B cell (primary cell): ENCODE results near the gene CHN1. TPM values are rescaled to one million over a fixed set of nuclear protein-coding genes. Genes with fewer than 3 reads are reported as not detected.

Experiments
- ATAC-seq: fragments of 200-7000 bp; cut with Tn5 transposase; one replicate; pipeline ENCODE4 v1.10.0; 2021; ENCODE audit warnings: low read depth, mild to moderate bottlenecking, moderate number of reproducible peaks, moderate library complexity
- CTCF ChIA-PET: fragments of 350-600 bp; sonication (Branson Sonifier 250); formaldehyde crosslinking; loops from one replicate; lab custom pipeline; 2021; ENCODE audit warnings: antibody characterized with exemption, inconsistent platforms; lab: Charles Lee
- POLR2A ChIA-PET: fragments of 350-600 bp; sonication (Branson Sonifier 250); formaldehyde crosslinking; loops from one replicate; lab custom pipeline; 2021; ENCODE audit warnings: antibody characterized with exemption; lab: Charles Lee
- DNase-seq: peaks from one replicate; pipeline ENCODE4 v3.0.0; 2013
- H2AFZ ChIP-seq: 2 replicates; pipeline ENCODE4 v1.6.1; 2012; ENCODE audit warnings: mild to moderate bottlenecking, low read depth, low read length; ENCODE audit not compliant: insufficient read depth, poor library complexity, severe bottlenecking
- H3K27ac ChIP-seq, 2 donors: 1 replicate in 1 of 2; 2 replicates in 1 of 2; pipeline ENCODE4 v1.5.1; 2012 to 2013; ENCODE audit warnings: low read length in 2 of 2, mild to moderate bottlenecking in 2 of 2, moderate library complexity in 1 of 2
- H3K27me3 ChIP-seq, 4 experiments: fragments of 200-600 bp in 1 of 4; sonication (generic) in 1 of 4; replicated peaks in 1 of 4; 1 replicate in 2 of 4; 2 replicates in 2 of 4; pipeline versions ENCODE4 v1.6.1 to v1.7.0; 2013 to 2016; ENCODE audit warnings: low read length in 3 of 4, mild to moderate bottlenecking in 2 of 4, mixed read lengths in 1 of 4, moderate library complexity in 1 of 4; ENCODE audit not compliant: insufficient read depth in 4 of 4, control insufficient read depth in 3 of 4; ENCODE audit errors: control extremely low read depth in 1 of 4
- H3K36me3 ChIP-seq, 2 experiments: replicated peaks in 1 of 2; 1 replicate in 1 of 2; 2 replicates in 1 of 2; pipeline versions ENCODE4 v1.6.1 to v1.7.1; 2013; ENCODE audit warnings: low read length in 1 of 2; ENCODE audit not compliant: insufficient read depth in 2 of 2, control insufficient read depth in 1 of 2; ENCODE audit errors: control extremely low read depth in 1 of 2, extremely low read depth in 1 of 2
- H3K4me1 ChIP-seq, 2 donors: fragments of 200-600 bp in 1 of 2; sonication (generic) in 1 of 2; 1 replicate in 1 of 2; 2 replicates in 1 of 2; pipeline versions ENCODE4 v1.5.1 to v1.6.1; 2013 to 2017; ENCODE audit warnings: low read length in 2 of 2; ENCODE audit not compliant: control insufficient read depth in 2 of 2, insufficient read depth in 2 of 2
- H3K4me2 ChIP-seq: replicated peaks from 2 replicates; pipeline ENCODE3; 2012; ENCODE audit warnings: mild to moderate bottlenecking, low read depth, low read length; ENCODE audit not compliant: poor library complexity, severe bottlenecking
- H3K4me3 ChIP-seq, 5 experiments: fragments of 200-600 bp in 1 of 5; sonication (generic) in 1 of 5; 1 replicate in 3 of 5; 2 replicates in 2 of 5; pipeline versions ENCODE4 v1.5.1 to v1.7.0; 2011 to 2016; ENCODE audit warnings: low read length in 4 of 5, mild to moderate bottlenecking in 4 of 5, low read depth in 2 of 5, control low read depth in 1 of 5, moderate library complexity in 1 of 5; ENCODE audit not compliant: insufficient read depth in 1 of 5; ENCODE audit errors: control extremely low read depth in 1 of 5, extremely low read depth in 1 of 5
- H3K79me2 ChIP-seq: fragments of 200-600 bp; sonication (generic); one replicate; pipeline ENCODE4 v1.6.0; 2016; ENCODE audit warnings: low read length; ENCODE audit not compliant: control insufficient read depth, insufficient read depth
- H3K9ac ChIP-seq: fragments of 200-600 bp; sonication (generic); 2 replicates; pipeline ENCODE4 v1.6.1; 2017; ENCODE audit warnings: mild to moderate bottlenecking, low read length, moderate library complexity
- H3K9me3 ChIP-seq, 3 donors: one replicate each; pipeline versions ENCODE4 v1.6.1 to v1.7.1; 2013; ENCODE audit warnings: low read length in 2 of 3; ENCODE audit not compliant: control insufficient read depth in 2 of 3, insufficient read depth in 1 of 3; ENCODE audit errors: control extremely low read depth in 1 of 3
- H4K20me1 ChIP-seq: 2 replicates; pipeline ENCODE4 v1.6.0; 2012; ENCODE audit warnings: mild to moderate bottlenecking, low read length; ENCODE audit not compliant: insufficient read depth, control insufficient read depth, poor library complexity, severe bottlenecking
- H3K27ac Mint-ChIP-seq: one replicate; pipeline ENCODE4 v1.8.0; 2021; ENCODE audit warnings: mixed read lengths
- H3K27me3 Mint-ChIP-seq: one replicate; pipeline ENCODE4 v1.8.0; 2021; ENCODE audit warnings: mixed read lengths
- H3K4me1 Mint-ChIP-seq: one replicate; pipeline ENCODE4 v1.8.0; 2021; ENCODE audit warnings: mixed read lengths
- H3K4me3 Mint-ChIP-seq: one replicate; pipeline ENCODE4 v1.8.0; 2021; ENCODE audit warnings: mixed read lengths
- H3K9me3 Mint-ChIP-seq: one replicate; pipeline ENCODE4 v1.8.0; 2022; ENCODE audit warnings: mixed read lengths; ENCODE audit not compliant: insufficient read depth
- EZH2 ChIP-seq: IDR thresholded peaks from 2 replicates; pipeline ENCODE4 v1.6.1; 2012; ENCODE audit warnings: borderline replicate concordance, low read depth, mild to moderate bottlenecking, moderate library complexity, low read length; ENCODE audit not compliant: insufficient read depth, poor library complexity, severe bottlenecking
- WGBS: methylation state at CpG from one replicate; pipeline ENCODE4 v1.1.5; 2013; ENCODE audit warnings: missing lambda C conversion rate; ENCODE audit not compliant: insufficient coverage; 5-methylcytosine and 5-hydroxymethylcytosine counted together
- intact Hi-C: fragments of 100-400 bp; cut with micrococcal nuclease; formaldehyde crosslinking; loops from one replicate; pipeline ENCODE4 v1.10.0; 2022
- polyA plus RNA-seq: library from polyadenylated mRNA; depleted of rRNA; stranded (reverse); fragments of >200 nt; gene quantifications from 2 replicates; pipeline ENCODE4 v1.2.3, GENCODE V29; 2012
- total RNA-seq, 2 donors: library from RNA; stranded (reverse); fragments of 120-200 nt in 1 of 2; gene quantifications; 1 replicate in 1 of 2; 2 replicates in 1 of 2; pipeline versions ENCODE4 v1.2.3 to v1.2.4, GENCODE V29; 2013 to 2022
- TF ChIP-seq, protein P1 (sequence below): fragments of 200-600 bp; IDR thresholded peaks from one replicate; pipeline ENCODE4 v1.8.0; 2022; ENCODE audit warnings: antibody characterized with exemption, mild to moderate bottlenecking

The CHN1 gene
- total and polyA plus RNA-seq, 2 donors (not counting 1 experiment from before 2014, with no cell fraction given): 0.79 to 1.4 TPM

DNA sequence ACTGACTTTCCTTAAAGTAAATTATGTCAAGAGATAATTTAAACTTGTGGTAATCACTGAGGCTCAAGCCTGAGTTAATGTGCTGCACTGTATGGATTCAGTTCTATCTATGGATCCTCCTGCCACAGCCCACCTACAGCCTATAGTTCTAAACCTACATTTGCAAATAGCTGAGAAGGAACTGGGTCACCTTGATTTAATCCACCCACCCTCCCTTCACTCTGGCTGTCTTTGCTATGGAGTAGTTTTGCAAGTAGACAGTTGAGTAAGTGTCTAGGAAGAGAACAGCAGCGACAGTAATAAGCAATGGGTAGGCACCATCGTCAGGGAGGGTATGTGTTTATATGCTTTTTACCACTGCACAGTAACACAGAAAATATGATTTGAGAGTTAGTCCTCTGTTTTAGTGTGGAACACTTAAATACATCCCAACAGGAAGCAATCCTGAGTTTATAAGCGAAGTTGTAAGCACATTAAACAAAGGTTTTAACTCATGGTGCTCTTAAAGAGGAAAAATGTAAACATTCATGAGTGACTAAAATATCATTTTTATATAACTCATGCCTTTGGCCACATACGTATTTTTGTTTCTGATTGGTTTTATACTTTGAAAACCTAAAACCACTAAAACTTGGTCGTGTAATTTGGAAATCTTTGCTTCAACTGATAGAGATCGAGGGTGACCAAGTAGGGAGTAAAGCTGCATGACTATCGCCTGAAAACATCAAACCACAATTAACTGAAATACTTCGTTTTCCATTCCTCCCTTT lies 204.6 kb downstream of the CHN1 start:
- intact Hi-C loops: no loop called here
- Mint-ChIP-seq H3K27ac (no peak overlapping the region), H3K9me3 (no peaks in the 10 kb centered on the region), H3K4me1 (no peaks in the 10 kb centered on the region), H3K4me3 (no peak overlapping the region), H3K27me3 (peaks cover 6% of the 10 kb centered on the region)
- Histone ChIP-seq H4K20me1 (no peaks in the 10 kb centered on the region), H3K9ac (no peak overlapping the region), H3K27me3 (no peaks in the 10 kb centered on the region), H3K4me2 (no peak overlapping the region), H3K79me2 (no peaks in the 10 kb centered on the region), H3K4me3 (no peak overlapping the region), H3K27ac (no peak overlapping the region), H3K9me3 (no peaks in the 10 kb centered on the region), H2AFZ (no peak overlapping the region), H3K4me1 (no peaks in the 10 kb centered on the region), H3K36me3 (no peaks in the 10 kb centered on the region)
- ChIA-PET CTCF (no interaction called here), POLR2A (no interaction called here)
- TF ChIP-seq, protein P1, sequence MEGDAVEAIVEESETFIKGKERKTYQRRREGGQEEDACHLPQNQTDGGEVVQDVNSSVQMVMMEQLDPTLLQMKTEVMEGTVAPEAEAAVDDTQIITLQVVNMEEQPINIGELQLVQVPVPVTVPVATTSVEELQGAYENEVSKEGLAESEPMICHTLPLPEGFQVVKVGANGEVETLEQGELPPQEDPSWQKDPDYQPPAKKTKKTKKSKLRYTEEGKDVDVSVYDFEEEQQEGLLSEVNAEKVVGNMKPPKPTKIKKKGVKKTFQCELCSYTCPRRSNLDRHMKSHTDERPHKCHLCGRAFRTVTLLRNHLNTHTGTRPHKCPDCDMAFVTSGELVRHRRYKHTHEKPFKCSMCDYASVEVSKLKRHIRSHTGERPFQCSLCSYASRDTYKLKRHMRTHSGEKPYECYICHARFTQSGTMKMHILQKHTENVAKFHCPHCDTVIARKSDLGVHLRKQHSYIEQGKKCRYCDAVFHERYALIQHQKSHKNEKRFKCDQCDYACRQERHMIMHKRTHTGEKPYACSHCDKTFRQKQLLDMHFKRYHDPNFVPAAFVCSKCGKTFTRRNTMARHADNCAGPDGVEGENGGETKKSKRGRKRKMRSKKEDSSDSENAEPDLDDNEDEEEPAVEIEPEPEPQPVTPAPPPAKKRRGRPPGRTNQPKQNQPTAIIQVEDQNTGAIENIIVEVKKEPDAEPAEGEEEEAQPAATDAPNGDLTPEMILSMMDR: no peak
- no peak for ATAC-seq
- DNase-seq: no peak
- WGBS: 60% methylated on average over 1 of the region's 8 CpGs

DNA sequence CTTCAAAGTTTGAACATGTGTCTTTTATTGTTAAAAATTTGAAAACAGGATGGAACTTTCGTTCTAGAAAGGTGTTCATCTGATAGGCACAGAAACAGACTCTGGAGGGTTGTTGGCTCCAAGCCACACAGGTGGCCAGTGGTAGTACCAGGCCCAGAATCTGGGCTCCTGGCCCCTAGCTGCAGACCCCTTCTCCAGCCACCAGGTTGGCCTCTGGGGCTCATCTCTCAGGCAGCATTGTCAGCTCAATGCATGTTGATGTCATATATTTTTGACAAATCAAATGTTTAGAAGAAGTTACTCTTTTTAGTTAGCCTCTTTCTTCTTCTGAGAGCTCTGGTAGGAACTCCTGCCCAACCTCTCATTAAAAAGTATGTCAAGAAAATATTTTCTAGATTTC lies 206.4 kb downstream of the CHN1 start:
- no peak for DNase-seq
- Histone ChIP-seq H3K4me3 (no peak overlapping the region), H3K4me2 (no peak overlapping the region), H3K27me3 (no peaks in the 10 kb centered on the region), H3K4me1 (no peaks in the 10 kb centered on the region), H4K20me1 (no peaks in the 10 kb centered on the region), H3K9me3 (no peaks in the 10 kb centered on the region), H2AFZ (no peak overlapping the region), H3K9ac (no peak overlapping the region), H3K36me3 (no peaks in the 10 kb centered on the region), H3K27ac (no peak overlapping the region), H3K79me2 (no peaks in the 10 kb centered on the region)
- no peak for TF ChIP-seq EZH2
- TF ChIP-seq, protein P1: no peak
- Mint-ChIP-seq H3K4me1 (no peaks in the 10 kb centered on the region), H3K9me3 (no peaks in the 10 kb centered on the region), H3K27me3 (peaks cover 13% of the 10 kb centered on the region), H3K27ac (no peak overlapping the region), H3K4me3 (no peak overlapping the region)
- intact Hi-C loops: no loop called here
- ChIA-PET CTCF (no interaction called here), POLR2A (no interaction called here)
- no peak for ATAC-seq
- WGBS: 100% methylated on average over 1 of the region's 1 CpG
